Neural progenitor cell (in vitro differentiated cells): Measurements from ENCODE around the gene LRFN5. TPM values are rescaled to one million over a fixed set of nuclear protein-coding genes. Genes with fewer than 3 reads are reported as not detected.
A peak's percentile ranks its signal among the peaks of the same experiment; 100 is the strongest.
"Not testable (repeated sequence)": the region's sequence is repeated elsewhere in the genome, so short reads cannot be mapped to it uniquely, and the experiment has no call there.

Experiments used
- DNase-seq: peaks from one replicate; pipeline ENCODE4 v3.0.0-alpha.2; 2016; ENCODE audit warnings: low spot score
- H2AFZ ChIP-seq: fragments of 200-600 bp; sonication (generic); replicated peaks from 2 replicates; pipeline ENCODE4 v1.6.1; 2016; ENCODE audit warnings: antibody characterized with exemption
- H3F3A ChIP-seq: fragments of 200-600 bp; sonication (generic); 2 replicates; pipeline ENCODE4 v1.6.1; 2016; ENCODE audit warnings: antibody characterized with exemption, low read depth
- H3K27ac ChIP-seq: fragments of 200-600 bp; sonication (generic); 2 replicates; pipeline ENCODE4 v1.5.1; 2016; ENCODE audit warnings: mild to moderate bottlenecking
- H3K27me3 ChIP-seq: fragments of 200-600 bp; sonication (generic); 2 replicates; pipeline ENCODE4 v1.6.1; 2016; ENCODE audit warnings: mild to moderate bottlenecking, moderate library complexity
- H3K36me3 ChIP-seq: fragments of 200-600 bp; sonication (generic); 2 replicates; pipeline ENCODE4 v1.5.1; 2016
- H3K4me1 ChIP-seq: fragments of 200-600 bp; sonication (generic); 2 replicates; pipeline ENCODE4 v1.6.1; 2016; ENCODE audit warnings: mixed run types
- H3K4me2 ChIP-seq: fragments of 200-600 bp; sonication (generic); 2 replicates; pipeline ENCODE4 v1.6.1; 2016
- H3K4me3 ChIP-seq: fragments of 200-600 bp; sonication (generic); 2 replicates; pipeline ENCODE4 v1.5.1; 2016
- H3K79me2 ChIP-seq: fragments of 200-600 bp; sonication (generic); 2 replicates; pipeline ENCODE4 v1.6.1; 2016; ENCODE audit warnings: low read depth
- H3K9ac ChIP-seq: fragments of 200-600 bp; sonication (generic); 2 replicates; pipeline ENCODE4 v1.6.1; 2016
- H3K9me3 ChIP-seq: fragments of 200-600 bp; sonication (generic); 2 replicates; pipeline ENCODE4 v1.5.1; 2016; ENCODE audit warnings: low read depth
- H4K20me1 ChIP-seq: fragments of 200-600 bp; sonication (generic); 2 replicates; pipeline ENCODE4 v1.6.1; 2016; ENCODE audit warnings: low read depth
- H3K27ac Mint-ChIP-seq: 3 replicates; pipeline ENCODE4 v1.8.0; 2021; ENCODE audit warnings: mixed read lengths
- H3K27me3 Mint-ChIP-seq: 2 replicates; pipeline ENCODE4 v1.8.0; 2022; ENCODE audit warnings: low read depth, mild to moderate bottlenecking, inconsistent platforms, moderate library complexity, mixed read lengths; ENCODE audit not compliant: insufficient read depth
- H3K36me3 Mint-ChIP-seq: 3 replicates; pipeline ENCODE4 v1.8.0; 2021; ENCODE audit warnings: mixed read lengths
- H3K4me1 Mint-ChIP-seq: 3 replicates; pipeline ENCODE4 v1.8.0; 2021; ENCODE audit warnings: mixed read lengths
- H3K4me3 Mint-ChIP-seq: 3 replicates; pipeline ENCODE4 v1.8.0; 2021; ENCODE audit warnings: mild to moderate bottlenecking, moderate library complexity, mixed read lengths
- H3K9me3 Mint-ChIP-seq: 3 replicates; pipeline ENCODE4 v1.8.0; 2020; ENCODE audit warnings: mixed read lengths
- CTCF ChIP-seq: fragments of 200-600 bp; sonication (generic); IDR thresholded peaks from 2 replicates; pipeline ENCODE4 v1.5.1; 2017; ENCODE audit warnings: antibody characterized with exemption, mild to moderate bottlenecking
- EZH2 ChIP-seq: fragments of 200-600 bp; sonication (generic); IDR thresholded peaks from 2 replicates; pipeline ENCODE4 v1.6.1; 2017; ENCODE audit warnings: antibody characterized with exemption, mild to moderate bottlenecking, moderate library complexity
- EZH2phosphoT487 ChIP-seq: fragments of 200-600 bp; sonication (generic); IDR thresholded peaks from 2 replicates; pipeline ENCODE4 v1.6.1; 2017; ENCODE audit warnings: antibody characterized with exemption
- total RNA-seq: library from RNA; depleted of rRNA; stranded (reverse); fragments of >200 nt; gene quantifications from 2 replicates; pipeline ENCODE4 v1.2.3, GENCODE V29; 2015; ENCODE audit warnings: low replicate concordance

LRFN5 gene
- total RNA-seq, 1 donor from 2014 or later, result 0.49 TPM

GRCh38 chr14:41743140-41743539, 136.5 kb downstream of the LRFN5 start:
- Mint-ChIP-seq H3K4me1 (no peaks in the 10 kb centered on the region), H3K27ac (no peak overlapping the region), H3K9me3 (peaks cover 4% of the 10 kb centered on the region), H3K27me3 (no peaks in the 10 kb centered on the region), H3K36me3 (no peaks in the 10 kb centered on the region), H3K4me3 (no peak overlapping the region)
- no peaks in the 10 kb centered on the region for H3K36me3 ChIP-seq
- no peaks in the 10 kb centered on the region for H4K20me1 ChIP-seq
- no peaks in the 10 kb centered on the region for H3K79me2 ChIP-seq
- no peak overlapping the region for H3K4me3 ChIP-seq
- no peaks in the 10 kb centered on the region for H3K4me1 ChIP-seq
- H3K4me2 ChIP-seq, result no peak overlapping the region
- no peaks in the 10 kb centered on the region for H3K9me3 ChIP-seq
- H2AFZ ChIP-seq, result no peak overlapping the region
- no peak for TF ChIP-seq EZH2
- H3K9ac ChIP-seq, result no peak overlapping the region
- no peaks in the 10 kb centered on the region for H3K27me3 ChIP-seq
- no peaks in the 10 kb centered on the region for H3F3A ChIP-seq
- DNase-seq, result no peak
- H3K27ac ChIP-seq, result no peak overlapping the region

- no peak overlapping the region for H3K4me3 Mint-ChIP-seq
- Histone ChIP-seq H3K9ac (no peak overlapping the region), H4K20me1 (no peaks in the 10 kb centered on the region), H3K4me1 (no peaks in the 10 kb centered on the region), H3F3A (no peaks in the 10 kb centered on the region), H3K27me3 (no peaks in the 10 kb centered on the region), H3K4me3 (no peak overlapping the region), H3K36me3 (no peaks in the 10 kb centered on the region), H2AFZ (no peak overlapping the region), H3K27ac (no peak overlapping the region), H3K9me3 (no peaks in the 10 kb centered on the region), H3K4me2 (no peak overlapping the region), H3K79me2 (no peaks in the 10 kb centered on the region)
- peaks cover 2% of the 10 kb centered on the region for H3K27me3 Mint-ChIP-seq
- no peaks in the 10 kb centered on the region for H3K36me3 Mint-ChIP-seq
- peaks cover 2% of the 10 kb centered on the region for H3K9me3 Mint-ChIP-seq
- no peak overlapping the region for H3K27ac Mint-ChIP-seq
- H3K4me1 Mint-ChIP-seq, result no peaks in the 10 kb centered on the region
- TF ChIP-seq CTCF (no peak), EZH2 (no peak), EZH2phosphoT487 (no peak)
- no peak for DNase-seq
Measured at GRCh38 chr14:41749429-41749828, 142.8 kb downstream of the LRFN5 start.

- H3K27me3 ChIP-seq, H3K9me3 ChIP-seq, H3K4me1 Mint-ChIP-seq, H3F3A ChIP-seq, H3K4me3 Mint-ChIP-seq, H4K20me1 ChIP-seq, H3K4me2 ChIP-seq, H3K27ac ChIP-seq, H3K27ac Mint-ChIP-seq, H3K27me3 Mint-ChIP-seq, H3K9ac ChIP-seq, H3K4me3 ChIP-seq, H3K9me3 Mint-ChIP-seq, H3K79me2 ChIP-seq, DNase-seq, H3K36me3 ChIP-seq, H2AFZ ChIP-seq, H3K4me1 ChIP-seq, H3K36me3 Mint-ChIP-seq: not testable (repeated sequence)
- TF ChIP-seq CTCF, result peak; percentile 8
Measured at GRCh38 chr14:41750575-41750974, 143.9 kb downstream of the LRFN5 start.

GRCh38 chr14:41758011-41758665, 151.5 kb downstream of the LRFN5 start:
- Histone ChIP-seq H3K9me3 (no peaks in the 10 kb centered on the region), H3K4me3 (no peak overlapping the region), H3K27me3 (no peaks in the 10 kb centered on the region), H3K79me2 (no peaks in the 10 kb centered on the region), H2AFZ (no peak overlapping the region), H3K4me1 (no peaks in the 10 kb centered on the region), H4K20me1 (no peaks in the 10 kb centered on the region), H3K4me2 (no peak overlapping the region), H3K27ac (no peak overlapping the region), H3K36me3 (no peaks in the 10 kb centered on the region), H3K9ac (no peak overlapping the region), H3F3A (no peaks in the 10 kb centered on the region)
- H3K4me3 Mint-ChIP-seq, result no peak overlapping the region
- no peak overlapping the region for H3K27ac Mint-ChIP-seq
- TF ChIP-seq EZH2 (no peak), CTCF (no peak), EZH2phosphoT487 (no peak)
- no peak for DNase-seq
- H3K36me3 Mint-ChIP-seq, result no peaks in the 10 kb centered on the region
- H3K27me3 Mint-ChIP-seq, result peaks cover 2% of the 10 kb centered on the region
- no peaks in the 10 kb centered on the region for H3K4me1 Mint-ChIP-seq
- peaks cover 6% of the 10 kb centered on the region for H3K9me3 Mint-ChIP-seq
